ENCODE measurements around the gene DIS3L2.

DNA sequence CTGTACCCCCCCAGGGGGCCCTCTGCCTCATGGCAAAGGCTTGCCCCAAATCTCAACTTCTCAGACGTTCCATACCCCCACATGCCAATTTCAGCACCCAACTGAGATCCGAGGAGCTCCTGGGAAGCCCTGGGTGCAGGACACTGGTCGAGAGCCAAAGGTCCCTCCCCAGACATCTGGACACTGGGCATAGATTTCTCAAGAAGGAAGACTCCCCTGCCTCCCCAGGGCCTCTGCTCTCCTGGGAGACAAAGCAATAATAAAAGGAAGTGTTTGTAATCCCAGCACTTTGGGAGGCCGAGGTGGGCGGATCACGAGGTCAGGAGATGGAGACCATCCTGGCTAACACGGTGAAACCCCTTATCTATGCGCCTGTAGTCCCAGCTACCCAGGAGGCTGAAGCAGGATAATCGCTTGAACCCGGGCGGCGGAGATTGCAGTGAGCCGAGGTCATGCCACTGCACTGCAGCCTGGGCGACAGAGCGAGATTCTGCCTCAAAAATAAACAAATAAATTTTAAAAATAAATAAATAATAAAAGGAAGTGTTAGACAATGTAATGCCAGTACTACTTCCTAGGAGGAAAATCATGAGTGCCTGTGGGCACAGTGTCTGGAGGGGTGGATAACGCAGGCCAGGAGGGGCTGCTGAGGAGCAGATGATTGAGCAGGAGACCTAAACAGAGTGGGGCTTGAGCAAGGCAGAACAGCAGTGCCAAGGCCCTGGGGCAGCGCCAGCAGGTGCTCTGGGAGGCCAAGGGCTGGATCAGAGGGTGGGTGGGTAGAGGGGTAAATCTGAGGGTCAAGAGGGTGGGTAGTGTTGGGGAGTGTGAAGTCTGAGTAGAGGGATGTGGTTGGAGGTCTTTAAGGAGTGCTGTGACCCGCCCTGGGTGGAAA is 421.1 kb downstream of the DIS3L2 start:
- no peak for TF ChIP-seq POLR2A (IDR thresholded peaks at IDR 0.05; ENCODE audit: low read length)
- no peak for TF ChIP-seq GATA1 (IDR thresholded peaks at IDR 0.05; ENCODE audit: low read depth, low read length)

All from erythroblast (primary cell).